Hematopoietic multipotent progenitor cell treated with erythropoietin and hydrocortisone succinate and interleukin-3 and kit ligand, for 4 days (in vitro differentiated cells): ENCODE results near the gene TUBD1.
"Not testable (repeated sequence)": the region's sequence is repeated elsewhere in the genome, so short reads cannot be mapped to it uniquely, and the experiment has no call there.

Experiments
- DNase-seq: peaks from one replicate; pipeline ENCODE4 v3.0.0-alpha.2; 2015

TUBD1 gene

GRCh38 chr17:59842901-59843652 is 49.7 kb downstream of the TUBD1 start:
- no peak for DNase-seq

GRCh38 chr17:59841882-59842263 is 50.9 kb downstream of the TUBD1 start:
- not testable (repeated sequence) for DNase-seq

- DNase-seq, result not testable (repeated sequence)
Observed at GRCh38 chr17:59841091-59841881, 51.5 kb downstream of the TUBD1 start.

GRCh38 chr17:59840329-59841090 is 52.2 kb downstream of the TUBD1 start:
- DNase-seq, result no peak

- no peak for DNase-seq
Observed at GRCh38 chr17:59839651-59840328, 53.0 kb downstream of the TUBD1 start.

- no peak for DNase-seq
Observed at GRCh38 chr17:59838052-59838916, 54.5 kb downstream of the TUBD1 start.

GRCh38 chr17:59837308-59838051 is 55.3 kb downstream of the TUBD1 start:
- peak; percentile 100 for DNase-seq

- DNase-seq, result no peak
Observed at GRCh38 chr17:59832883-59833379, 59.8 kb downstream of the TUBD1 start.

- DNase-seq, result no peak
Observed at GRCh38 chr17:59830846-59831486, 61.8 kb downstream of the TUBD1 start.

GRCh38 chr17:59830007-59830630 is 62.6 kb downstream of the TUBD1 start:
- no peak for DNase-seq

GRCh38 chr17:59829217-59830006 is 63.3 kb downstream of the TUBD1 start:
- peak; percentile 98 for DNase-seq

- not testable (repeated sequence) for DNase-seq
Observed at GRCh38 chr17:59828819-59829216, 63.9 kb downstream of the TUBD1 start.

GRCh38 chr17:59828478-59828760 is 64.3 kb downstream of the TUBD1 start:
- DNase-seq, result no peak

GRCh38 chr17:59827721-59828477 is 64.8 kb downstream of the TUBD1 start:
- peak; percentile 63 for DNase-seq

- DNase-seq, result no peak
Observed at GRCh38 chr17:59826706-59827453, 65.9 kb downstream of the TUBD1 start.

GRCh38 chr17:59825533-59826322 is 67.0 kb downstream of the TUBD1 start:
- no peak for DNase-seq

GRCh38 chr17:59815965-59816364 is 76.8 kb downstream of the TUBD1 start:
- no peak for DNase-seq
